HG03064 (cell line): ENCODE measurements around the gene TSPAN5.

Experiments
- ATAC-seq: cut with Tn5 transposase; IDR thresholded peaks from one replicate; pipeline ENCODE4 v1.9.1; 2021; ENCODE audit warnings: low read depth; ENCODE audit not compliant: unreplicated experiment

Gene TSPAN5

DNA sequence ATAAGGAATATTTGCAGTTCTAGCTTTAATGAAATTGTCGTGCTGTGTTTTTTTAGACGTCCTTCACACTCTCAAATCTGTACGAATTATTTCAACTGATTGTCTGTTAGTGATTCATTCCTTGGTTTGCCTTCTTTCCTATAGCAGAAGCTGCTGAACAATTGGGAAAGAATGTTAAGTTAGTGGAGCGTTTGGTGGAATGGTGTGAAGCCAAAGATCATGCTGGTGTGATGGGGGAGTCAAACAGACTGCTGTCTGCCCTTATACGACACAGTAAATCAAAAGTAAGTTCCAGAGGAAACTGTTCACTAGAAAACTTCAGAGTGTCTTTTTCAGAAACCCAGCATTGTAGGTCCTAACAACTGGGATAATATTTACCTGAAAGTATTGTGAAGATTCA is 237.3 kb downstream of the TSPAN5 start:
- no peak for ATAC-seq
